Measurements from ENCODE around the gene SDC1.

The SDC1 gene

GRCh38 chr2:20150806-20151571, 73.9 kb downstream of the SDC1 start:
- DNase-seq (ENCODE audit: low read depth in 2 of 3, low spot score in 1 of 3), result no peak

Measured in stimulated activated CD4-positive, alpha-beta T cell treated with anti-CD3 and anti-CD28 coated beads, Interleukin-12 subunit alpha, Interleukin-12 subunit beta, amount 100 ng/mL, for 48 hours (primary cell).